Endothelial cell (in vitro differentiated cells): Measurements from ENCODE around the gene EPB41L1. TPM values are rescaled to one million over a fixed set of nuclear protein-coding genes. Genes with fewer than 3 reads are reported as not detected.

Source experiments
- DNase-seq: peaks from one replicate; pipeline ENCODE4 v3.0.0; 2021; ENCODE audit warnings: low spot score
- H3K27ac Mint-ChIP-seq: one replicate; pipeline ENCODE4 v1.8.0; 2021; ENCODE audit warnings: mixed read lengths, inconsistent platforms; ENCODE audit not compliant: unreplicated experiment
- H3K27me3 Mint-ChIP-seq: one replicate; pipeline ENCODE4 v1.8.0; 2021; ENCODE audit warnings: mild to moderate bottlenecking, moderate library complexity, mixed read lengths, inconsistent platforms; ENCODE audit not compliant: unreplicated experiment
- H3K36me3 Mint-ChIP-seq: one replicate; pipeline ENCODE4 v1.8.0; 2021; ENCODE audit warnings: mild to moderate bottlenecking, low read depth, mixed read lengths, inconsistent platforms; ENCODE audit not compliant: unreplicated experiment
- H3K4me1 Mint-ChIP-seq: one replicate; pipeline ENCODE4 v1.8.0; 2021; ENCODE audit warnings: mild to moderate bottlenecking, mixed read lengths, inconsistent platforms; ENCODE audit not compliant: unreplicated experiment
- H3K4me3 Mint-ChIP-seq: one replicate; pipeline ENCODE4 v1.8.0; 2021; ENCODE audit warnings: mild to moderate bottlenecking, mixed read lengths, inconsistent platforms; ENCODE audit not compliant: unreplicated experiment
- H3K9me3 Mint-ChIP-seq: one replicate; pipeline ENCODE4 v1.8.0; 2021; ENCODE audit warnings: mixed read lengths, inconsistent platforms; ENCODE audit not compliant: unreplicated experiment
- total RNA-seq: library from RNA; stranded (reverse); fragmentation: NEBNext Ultra II Directional; extraction: Animal tissue kit (Norgen Biotek cat#: 25700); gene quantifications from one replicate; pipeline ENCODE4 v1.2.1, GENCODE V29; 2021; ENCODE audit not compliant: unreplicated experiment
- TF ChIP-seq, protein P1 (sequence below): fragments of 200-600 bp; sonication (generic); IDR thresholded peaks from one replicate; pipeline ENCODE4 v1.5.0; 2021; ENCODE audit warnings: antibody characterized with exemption; ENCODE audit not compliant: unreplicated experiment

The EPB41L1 gene
- total RNA-seq, 1 donor from 2014 or later = 19.3 TPM

- no peak overlapping the region for H3K4me3 Mint-ChIP-seq
- H3K27me3 Mint-ChIP-seq = peaks cover 5% of the 10 kb centered on the region
- no peak overlapping the region for H3K27ac Mint-ChIP-seq
- no peaks in the 10 kb centered on the region for H3K36me3 Mint-ChIP-seq
- DNase-seq = no peak
- H3K9me3 Mint-ChIP-seq = no peaks in the 10 kb centered on the region
- TF ChIP-seq, protein P1, sequence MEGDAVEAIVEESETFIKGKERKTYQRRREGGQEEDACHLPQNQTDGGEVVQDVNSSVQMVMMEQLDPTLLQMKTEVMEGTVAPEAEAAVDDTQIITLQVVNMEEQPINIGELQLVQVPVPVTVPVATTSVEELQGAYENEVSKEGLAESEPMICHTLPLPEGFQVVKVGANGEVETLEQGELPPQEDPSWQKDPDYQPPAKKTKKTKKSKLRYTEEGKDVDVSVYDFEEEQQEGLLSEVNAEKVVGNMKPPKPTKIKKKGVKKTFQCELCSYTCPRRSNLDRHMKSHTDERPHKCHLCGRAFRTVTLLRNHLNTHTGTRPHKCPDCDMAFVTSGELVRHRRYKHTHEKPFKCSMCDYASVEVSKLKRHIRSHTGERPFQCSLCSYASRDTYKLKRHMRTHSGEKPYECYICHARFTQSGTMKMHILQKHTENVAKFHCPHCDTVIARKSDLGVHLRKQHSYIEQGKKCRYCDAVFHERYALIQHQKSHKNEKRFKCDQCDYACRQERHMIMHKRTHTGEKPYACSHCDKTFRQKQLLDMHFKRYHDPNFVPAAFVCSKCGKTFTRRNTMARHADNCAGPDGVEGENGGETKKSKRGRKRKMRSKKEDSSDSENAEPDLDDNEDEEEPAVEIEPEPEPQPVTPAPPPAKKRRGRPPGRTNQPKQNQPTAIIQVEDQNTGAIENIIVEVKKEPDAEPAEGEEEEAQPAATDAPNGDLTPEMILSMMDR = no peak
- no peaks in the 10 kb centered on the region for H3K4me1 Mint-ChIP-seq
Measured at GRCh38 chr20:36159833-36160232, 5.3 kb downstream of the EPB41L1 start.

- Mint-ChIP-seq H3K4me1 (no peaks in the 10 kb centered on the region), H3K36me3 (peaks cover 4% of the 10 kb centered on the region), H3K27ac (no peak overlapping the region), H3K9me3 (no peaks in the 10 kb centered on the region), H3K27me3 (peaks cover 2% of the 10 kb centered on the region), H3K4me3 (no peak overlapping the region)
- DNase-seq = no peak
- TF ChIP-seq, protein P1 = no peak
Measured at GRCh38 chr20:36162272-36162966, 7.9 kb downstream of the EPB41L1 start.

DNA sequence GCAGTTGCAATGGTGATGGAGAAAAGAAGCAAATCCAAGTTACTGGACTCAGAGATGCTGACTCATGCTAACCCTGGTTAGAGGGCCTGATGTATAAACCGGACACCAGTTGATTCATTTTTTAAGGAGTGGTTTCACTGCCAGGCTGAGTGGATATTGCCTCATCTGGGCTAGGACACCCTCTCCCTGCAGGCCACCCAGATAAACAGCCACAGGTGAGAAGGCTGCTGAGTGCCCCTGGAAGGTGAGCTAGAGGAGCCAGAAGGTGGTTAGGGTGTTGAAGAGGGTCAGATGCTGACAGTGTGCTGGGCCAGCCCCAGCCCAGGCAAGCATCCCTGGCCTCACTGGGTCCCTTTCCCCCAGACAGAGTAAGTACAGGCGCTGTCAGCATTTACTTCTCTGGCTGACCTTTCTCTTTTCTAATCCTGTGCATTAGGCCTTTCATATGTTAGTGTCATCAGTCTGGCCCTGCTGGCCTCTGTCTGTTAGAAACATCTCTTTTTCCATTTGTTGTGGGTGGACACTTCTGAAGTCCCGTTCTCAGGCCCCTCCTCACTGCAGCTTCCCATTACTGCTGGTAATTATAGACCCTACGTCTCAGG lies 13.5 kb downstream of the EPB41L1 start:
- no peaks in the 10 kb centered on the region for H3K9me3 Mint-ChIP-seq
- DNase-seq = no peak
- no peak overlapping the region for H3K4me3 Mint-ChIP-seq
- peaks cover 3% of the 10 kb centered on the region for H3K4me1 Mint-ChIP-seq
- TF ChIP-seq, protein P1 = no peak
- H3K27ac Mint-ChIP-seq = no peak overlapping the region
- H3K27me3 Mint-ChIP-seq = no peaks in the 10 kb centered on the region
- H3K36me3 Mint-ChIP-seq = peaks cover 4% of the 10 kb centered on the region

GRCh38 chr20:36170542-36171215 lies 16.1 kb downstream of the EPB41L1 start:
- TF ChIP-seq, protein P1 = no peak
- Mint-ChIP-seq H3K27me3 (no peaks in the 10 kb centered on the region), H3K27ac (no peak overlapping the region), H3K36me3 (peaks cover 6% of the 10 kb centered on the region), H3K4me1 (peaks cover 6% of the 10 kb centered on the region), H3K9me3 (no peaks in the 10 kb centered on the region), H3K4me3 (no peak overlapping the region)
- DNase-seq = no peak

- TF ChIP-seq, protein P1 = no peak
- H3K4me1 Mint-ChIP-seq = peaks cover 6% of the 10 kb centered on the region
- peak; percentile 41 for DNase-seq
- H3K27me3 Mint-ChIP-seq = no peaks in the 10 kb centered on the region
- peak overlapping the region; percentile 76 for H3K27ac Mint-ChIP-seq
- no peak overlapping the region for H3K4me3 Mint-ChIP-seq
- peaks cover 6% of the 10 kb centered on the region for H3K36me3 Mint-ChIP-seq
- no peaks in the 10 kb centered on the region for H3K9me3 Mint-ChIP-seq
Measured at GRCh38 chr20:36173451-36173933, 19.0 kb downstream of the EPB41L1 start.
